Stimulated activated CD4-positive, alpha-beta T cell treated with anti-CD3 and anti-CD28 coated beads, Interleukin-15, amount 100 ng/mL, for 1 hour (primary cell): ENCODE data around the gene ERGIC1.
A peak's percentile ranks its signal among the peaks of the same experiment; 100 is the strongest.
"Not testable (repeated sequence)": the region's sequence is repeated elsewhere in the genome, so short reads cannot be mapped to it uniquely, and the experiment has no call there.

Experiments
- DNase-seq, 2 donors: peaks; one replicate each; pipeline ENCODE4 v3.0.0-alpha.2; 2020; ENCODE audit warnings: low read depth in 1 of 2, low spot score in 1 of 2

ERGIC1 gene

DNA sequence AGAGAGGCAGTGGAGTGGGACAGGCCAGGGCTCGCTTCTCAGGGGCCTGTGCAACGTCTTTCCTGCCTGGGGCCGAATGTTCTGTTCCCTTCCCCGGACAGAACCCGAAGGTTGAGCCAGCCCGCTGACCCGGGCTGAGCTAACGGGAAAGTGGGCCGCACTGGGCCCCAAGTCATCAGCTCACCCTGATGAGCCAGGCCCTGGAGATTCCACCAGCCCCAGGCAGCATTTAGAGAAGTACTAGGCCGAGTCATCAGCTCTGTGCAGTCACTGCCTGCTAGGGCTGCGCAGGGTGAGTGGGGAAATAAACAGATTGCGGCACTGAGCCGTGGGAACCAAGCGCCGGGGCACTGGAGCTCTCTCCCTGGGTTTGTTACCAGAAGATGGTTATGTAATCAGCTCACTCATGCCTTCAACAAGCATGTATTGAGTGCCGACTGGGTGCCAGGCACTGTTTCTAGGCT is 33.9 kb upstream of the ERGIC1 start:
- no peak for DNase-seq

DNA sequence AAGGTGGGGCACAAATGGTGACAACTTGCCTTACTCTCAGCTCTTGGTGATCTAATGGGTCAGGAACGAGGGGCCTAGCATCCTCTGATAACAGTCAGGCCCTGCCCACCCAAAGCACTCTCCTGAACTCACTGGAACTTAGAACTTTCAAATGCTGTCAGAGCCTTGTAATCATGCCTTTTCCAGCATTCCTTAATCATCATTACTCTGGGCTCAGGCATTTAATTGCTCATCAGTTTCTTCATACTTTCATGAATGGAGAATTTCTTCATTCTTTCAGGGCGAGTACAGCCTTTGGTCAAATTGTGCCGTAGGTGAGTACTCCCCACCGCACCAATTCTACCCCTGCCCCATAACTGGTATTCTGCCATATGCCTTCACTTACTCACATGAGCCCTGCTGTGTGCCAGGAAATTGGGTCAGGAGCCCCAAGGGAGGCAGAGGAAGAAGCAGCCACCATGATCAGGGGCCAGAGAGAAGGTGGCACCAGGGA is 32.8 kb upstream of the ERGIC1 start:
- DNase-seq = no peak

DNA sequence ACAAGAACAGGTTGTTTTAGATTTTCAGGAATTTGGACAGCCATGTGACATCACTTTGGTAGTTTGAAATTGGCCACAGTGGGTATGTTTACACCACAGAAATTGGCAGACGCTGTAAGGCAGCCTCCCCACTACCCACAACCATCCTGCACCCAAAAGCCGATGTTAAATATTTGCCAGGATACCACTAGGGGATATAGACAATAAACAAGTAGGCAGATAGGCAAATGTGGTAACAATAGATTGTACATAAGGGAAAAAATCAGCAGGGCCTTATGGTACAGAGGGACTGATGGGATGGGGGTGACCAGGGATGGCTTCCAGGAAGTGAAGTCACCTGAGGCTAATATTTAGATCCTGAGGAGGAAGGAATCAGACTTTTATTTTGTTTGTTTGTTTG is 31.9 kb upstream of the ERGIC1 start:
- no peak for DNase-seq

DNA sequence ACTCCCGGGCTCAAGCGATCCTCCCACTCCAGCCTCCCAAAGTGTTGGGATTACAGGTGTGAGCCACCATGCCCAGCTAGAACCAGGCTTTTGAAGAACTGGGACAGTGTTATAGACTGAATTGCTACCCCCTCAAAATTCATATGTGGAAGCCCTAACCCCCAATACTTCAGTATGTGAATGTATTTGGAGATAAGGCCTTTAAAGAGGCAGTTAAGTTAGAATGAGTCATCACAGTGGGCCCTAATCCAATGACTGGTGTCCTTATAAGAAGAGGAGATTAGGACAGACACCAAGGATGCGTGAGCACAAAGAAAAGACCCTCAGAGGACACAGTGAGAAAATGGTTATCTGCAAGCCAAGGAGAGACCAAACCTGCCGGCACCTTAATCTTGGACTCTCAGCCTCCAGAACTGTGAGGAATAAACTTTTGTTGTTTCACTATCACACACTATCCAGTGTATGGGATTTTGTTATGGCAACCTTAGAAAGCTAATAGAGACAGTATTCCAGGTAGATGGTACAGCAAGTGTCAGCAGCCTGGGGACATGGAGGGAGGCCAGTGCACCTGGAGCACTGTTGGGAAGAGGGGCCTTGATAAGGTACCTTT is 31.4 kb upstream of the ERGIC1 start:
- no peak for DNase-seq

DNA sequence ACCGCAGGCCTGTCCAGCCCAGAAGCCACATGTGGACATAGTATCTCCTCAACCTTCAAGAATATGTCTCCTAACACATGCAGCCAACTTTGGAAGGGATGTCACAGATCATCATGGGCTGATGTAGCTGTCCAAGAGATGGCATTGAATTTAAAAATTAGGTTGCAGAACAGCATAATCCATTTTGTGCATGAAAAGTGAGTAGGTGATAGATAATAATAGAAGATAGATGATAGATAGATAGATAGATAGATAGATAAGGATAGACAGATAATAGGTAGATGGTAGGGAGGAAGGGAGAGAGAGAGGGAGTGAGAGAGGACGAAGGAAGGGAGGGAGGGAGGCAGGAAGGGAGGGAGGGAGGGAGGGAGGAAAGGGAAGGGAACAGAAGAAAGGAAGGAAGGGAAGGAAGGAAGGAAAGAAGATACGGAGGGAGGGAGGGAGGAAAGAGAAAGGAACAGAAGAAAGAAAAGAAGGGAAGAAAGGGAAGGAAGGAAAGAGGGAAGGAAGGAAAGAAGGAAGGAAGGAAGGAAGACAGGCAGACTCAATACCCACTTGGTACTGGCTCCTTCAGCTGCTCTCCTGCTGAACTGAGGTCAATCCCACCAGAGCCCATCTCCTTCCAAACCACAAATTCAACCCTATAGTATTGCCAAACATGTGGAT is 28.9 kb upstream of the ERGIC1 start:
- no peak for DNase-seq

DNA sequence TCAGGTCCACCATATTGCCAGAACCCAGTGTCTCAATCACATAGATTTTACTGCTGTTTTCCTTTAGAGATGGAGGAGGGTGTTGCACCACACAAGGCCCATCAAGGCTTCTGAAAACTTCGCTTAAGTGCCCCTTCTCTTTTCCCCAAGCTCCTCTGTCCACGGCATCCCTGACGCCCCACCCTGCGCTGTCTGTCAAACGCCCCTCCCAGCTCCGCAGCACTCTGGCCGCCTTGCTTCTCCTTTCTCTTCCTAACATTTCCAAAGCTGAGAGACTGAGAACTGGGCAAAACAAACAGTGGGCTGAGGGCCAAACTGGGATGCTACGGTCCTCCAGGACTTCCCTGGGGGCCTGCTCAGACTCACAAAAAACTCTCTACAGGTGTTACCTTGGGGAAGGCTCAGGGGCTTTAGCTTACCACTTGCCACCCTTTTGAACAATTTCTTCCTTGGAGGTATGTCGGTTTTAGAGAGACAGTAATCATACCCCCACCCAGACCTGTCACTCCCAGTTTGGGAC is 28.3 kb upstream of the ERGIC1 start:
- no peak for DNase-seq

DNA sequence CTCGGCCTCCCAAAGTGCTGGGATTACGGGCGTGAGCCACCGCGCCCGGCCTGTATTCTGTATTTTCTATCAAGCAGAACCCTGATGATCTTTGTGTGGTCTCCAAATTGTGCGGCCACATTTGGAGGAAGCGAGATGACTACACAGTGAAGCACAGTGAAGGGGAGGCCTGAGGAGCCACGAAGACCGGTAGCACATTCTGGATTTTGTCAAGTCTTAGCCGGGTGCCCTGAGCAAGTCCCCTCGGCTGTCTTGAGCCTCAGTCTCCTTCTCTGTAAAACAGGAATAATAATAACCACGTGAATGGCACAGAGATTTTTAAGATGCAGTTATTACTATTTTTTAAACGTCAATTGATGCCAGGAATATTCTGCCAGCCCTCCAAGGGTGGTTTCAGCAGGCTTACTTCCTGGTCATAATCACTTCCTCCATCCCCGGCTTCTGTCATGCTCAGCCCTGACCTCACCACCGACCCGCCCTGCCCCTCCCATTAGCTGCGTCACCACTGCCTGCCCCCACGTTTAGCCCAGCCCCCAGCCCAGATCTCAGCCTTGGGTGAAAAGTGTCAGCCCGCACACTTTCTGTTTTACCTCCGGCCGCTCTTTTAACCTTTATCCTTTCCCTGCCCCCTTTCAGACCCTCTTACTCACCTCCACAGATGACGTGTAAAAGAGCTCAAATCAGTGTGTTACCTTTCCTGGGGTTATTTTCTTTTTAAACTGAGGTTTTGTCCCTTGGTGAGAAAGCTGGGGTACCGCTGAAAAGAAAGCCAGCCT is 27.0 kb upstream of the ERGIC1 start:
- peak; percentile 48 to 73 for DNase-seq

DNA sequence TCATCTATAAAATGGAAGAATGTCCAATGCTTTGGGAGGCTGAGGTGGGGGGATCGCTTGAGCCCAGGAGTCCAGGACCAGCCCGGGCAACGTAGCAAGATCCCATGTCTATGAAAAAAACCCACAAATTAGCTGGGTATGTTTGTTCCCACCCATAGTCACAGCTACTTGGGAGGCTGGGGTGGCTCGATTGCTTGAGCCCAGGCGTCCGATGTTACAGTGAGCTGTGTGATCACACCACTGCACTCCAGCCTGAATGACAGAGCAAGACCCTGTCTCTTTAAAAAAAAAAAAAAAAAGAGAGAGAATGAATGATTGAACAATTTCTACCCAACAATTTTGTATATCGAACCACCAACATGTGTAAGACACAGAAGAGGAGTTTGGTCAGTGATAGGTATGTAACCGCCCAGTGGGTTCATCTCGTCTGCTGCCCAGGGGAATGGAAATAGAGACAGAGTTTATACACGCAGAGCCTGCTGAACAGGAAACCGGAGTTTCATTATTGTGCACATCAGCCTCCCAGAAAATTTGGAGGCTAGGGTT is 26.2 kb upstream of the ERGIC1 start:
- no peak for DNase-seq

DNA sequence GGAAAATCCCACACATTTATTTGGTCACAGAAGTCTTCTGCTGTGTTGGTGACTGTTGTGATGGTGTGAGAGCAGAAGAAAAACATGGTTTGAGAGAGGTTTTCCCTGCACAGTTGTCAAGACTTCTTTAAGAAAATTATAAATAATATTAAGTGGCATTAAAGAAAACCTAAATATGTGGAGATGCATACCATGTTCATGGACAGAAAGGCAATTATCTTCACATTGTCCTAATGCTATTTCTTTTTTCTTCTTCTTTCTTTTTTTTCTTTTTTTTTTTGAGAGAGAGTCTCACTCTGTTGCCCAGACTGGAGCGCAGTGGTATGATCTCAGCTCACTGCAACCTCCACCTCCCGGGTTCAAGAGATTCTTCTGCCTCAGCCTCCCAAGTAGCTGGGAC is 24.3 kb upstream of the ERGIC1 start:
- no peak for DNase-seq

DNA sequence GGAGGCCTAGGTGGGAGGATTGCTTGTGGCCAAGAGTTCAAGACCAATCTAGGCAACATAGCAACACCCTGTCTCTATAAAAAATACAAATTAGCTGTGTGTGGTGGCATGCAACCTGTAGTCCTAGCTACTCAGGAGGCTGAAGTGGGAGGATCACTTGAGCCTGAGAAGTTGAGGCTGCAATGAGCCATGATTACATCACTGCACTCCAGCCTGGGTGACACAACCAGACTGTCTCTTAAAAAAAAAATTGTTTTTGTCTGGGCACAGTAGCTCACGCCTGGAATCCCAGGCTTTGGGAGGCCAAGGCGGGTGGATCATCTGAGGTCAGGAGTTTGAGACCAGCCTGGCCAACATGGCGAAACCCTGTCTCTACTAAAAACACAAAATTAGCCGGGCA is 23.1 kb upstream of the ERGIC1 start:
- DNase-seq = not testable (repeated sequence)

DNA sequence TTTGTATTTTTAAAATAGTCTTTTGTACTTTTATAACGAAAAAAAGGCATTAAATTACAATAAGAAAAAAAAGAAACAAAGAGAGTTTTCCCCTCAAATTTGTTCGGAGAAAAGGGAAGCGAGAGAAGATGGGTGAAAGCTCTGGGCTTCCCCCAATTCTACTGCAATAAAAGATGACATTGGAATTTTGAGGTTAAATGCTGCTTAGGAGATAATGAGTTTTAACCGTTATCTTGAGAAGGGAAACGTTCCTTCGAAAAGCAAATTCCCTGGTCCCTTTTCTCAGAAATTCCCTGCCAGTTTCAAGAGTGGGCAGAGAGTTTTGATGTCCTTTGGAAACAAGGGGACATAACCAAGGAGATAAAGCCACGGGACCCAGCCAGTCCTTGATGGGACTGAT is 18.4 kb upstream of the ERGIC1 start:
- DNase-seq = no peak

DNA sequence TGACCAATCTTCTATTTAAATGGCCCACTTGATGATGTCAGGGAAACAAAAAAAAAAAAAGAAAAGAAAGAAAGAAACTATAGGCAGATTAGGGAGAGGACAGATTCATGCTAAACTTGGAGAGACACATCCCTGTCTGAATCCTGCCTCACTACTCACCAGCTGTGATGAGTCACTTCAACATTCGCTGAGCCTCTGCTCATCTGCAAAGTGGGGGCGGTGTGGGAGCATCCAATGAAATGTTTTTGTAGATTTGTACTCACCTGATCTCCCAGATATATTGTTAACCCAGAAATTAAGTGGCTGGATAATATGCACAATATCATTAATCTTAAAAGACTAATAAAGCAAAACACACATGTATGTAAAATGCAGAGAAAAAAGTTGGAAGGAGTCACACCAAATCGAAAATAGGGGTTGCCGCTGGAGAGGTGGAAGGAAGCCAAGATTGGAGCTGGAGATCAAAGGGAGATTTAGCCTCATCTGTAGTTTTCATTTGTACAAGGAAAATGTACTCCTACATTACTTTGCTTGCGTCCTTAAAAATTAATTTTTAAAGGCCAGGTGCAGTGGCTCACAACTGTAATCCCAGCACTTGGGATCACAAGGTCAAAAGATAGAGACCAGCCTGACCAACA is 17.0 kb upstream of the ERGIC1 start:
- no peak for DNase-seq

DNA sequence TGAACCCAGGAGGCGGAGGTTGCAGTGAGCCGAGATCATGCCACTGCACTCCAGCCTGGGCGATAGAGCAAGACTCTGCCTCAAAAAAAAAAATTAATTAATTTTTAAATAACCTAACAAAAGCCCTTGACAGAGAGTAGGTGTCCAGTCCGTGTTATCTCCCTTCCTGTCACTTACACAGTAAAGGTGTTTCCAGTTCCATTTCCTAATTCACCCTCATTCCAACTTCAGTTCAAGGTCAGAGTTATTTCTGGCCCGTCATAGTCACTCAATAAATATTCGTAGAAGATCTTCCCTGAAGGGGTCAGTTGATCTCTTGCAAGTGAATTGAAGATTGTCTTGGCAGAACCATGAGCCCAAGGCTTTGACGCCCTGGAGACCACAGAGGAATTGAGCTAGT is 16.4 kb upstream of the ERGIC1 start:
- DNase-seq = no peak

DNA sequence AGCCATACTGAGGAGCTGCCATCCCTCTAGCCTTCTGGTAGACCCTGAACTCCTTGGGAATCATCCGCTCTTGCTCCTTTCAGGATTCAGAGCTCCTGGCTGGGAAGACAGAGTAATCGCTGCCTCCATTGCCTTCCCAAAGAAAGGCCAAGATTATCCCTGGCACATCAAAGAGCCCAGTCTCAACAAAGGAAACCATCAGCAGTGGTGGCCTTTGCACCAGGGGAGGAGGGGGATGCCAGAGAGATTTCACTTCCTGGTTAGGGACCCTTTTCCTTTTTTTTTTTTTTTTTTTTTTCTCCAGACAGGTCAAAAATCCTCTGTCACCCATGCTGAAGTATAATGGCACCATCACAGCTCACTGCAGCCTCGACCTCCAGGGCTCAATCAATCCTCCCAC is 16.0 kb upstream of the ERGIC1 start:
- no peak for DNase-seq

DNA sequence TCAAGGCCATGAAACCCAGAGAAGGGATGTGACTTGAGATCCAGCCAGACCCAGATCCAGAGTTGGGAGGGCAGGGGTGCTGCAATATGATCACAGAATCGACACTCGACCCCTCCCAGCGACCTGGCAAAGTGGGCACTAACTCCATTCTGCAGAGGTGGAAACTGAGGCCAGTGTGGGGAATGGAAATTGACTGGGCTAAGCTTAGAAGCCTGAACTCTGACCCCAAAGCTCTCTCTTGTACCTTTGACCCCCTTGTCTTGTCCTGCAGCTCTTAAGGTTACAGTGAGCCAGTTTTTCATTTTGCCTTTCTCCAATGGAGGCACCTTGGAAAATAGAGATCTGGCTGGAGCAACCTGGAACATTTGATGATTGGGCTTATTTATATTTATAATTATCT is 14.5 kb upstream of the ERGIC1 start:
- no peak for DNase-seq

DNA sequence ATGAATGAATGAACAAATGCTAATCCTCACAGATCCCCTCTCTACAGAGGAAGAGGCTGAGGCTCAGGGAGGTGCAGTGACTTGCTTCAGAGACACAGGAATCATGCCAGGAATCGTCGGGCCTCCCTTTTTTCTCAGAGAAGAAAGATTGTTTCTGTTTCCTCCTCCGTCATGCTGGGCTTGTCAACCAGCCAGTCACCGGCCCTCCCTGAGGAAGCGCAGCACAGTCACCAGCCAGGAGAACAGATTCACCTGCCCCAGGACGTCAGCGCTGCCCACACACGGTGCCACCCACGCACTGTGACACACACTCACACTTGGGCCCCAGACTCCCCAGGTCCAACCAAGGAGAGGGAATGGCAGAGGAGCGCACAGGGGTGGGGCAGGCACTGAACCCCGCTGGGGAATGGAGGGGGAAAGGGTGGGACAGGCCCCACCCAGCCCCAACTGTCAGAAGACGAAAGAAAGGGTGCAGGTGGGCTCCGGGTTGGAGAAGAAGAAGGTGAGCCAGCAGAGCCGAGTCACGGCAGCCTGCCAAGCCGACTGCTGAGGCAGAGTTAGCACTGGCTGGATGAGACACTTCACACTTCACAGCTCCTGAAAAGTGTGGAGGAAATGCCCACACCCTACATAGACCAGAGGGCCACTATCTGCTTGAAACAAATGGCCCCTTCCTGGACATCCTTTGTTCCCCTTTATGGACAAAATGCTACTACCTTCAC is 13.8 kb upstream of the ERGIC1 start:
- no peak for DNase-seq

DNA sequence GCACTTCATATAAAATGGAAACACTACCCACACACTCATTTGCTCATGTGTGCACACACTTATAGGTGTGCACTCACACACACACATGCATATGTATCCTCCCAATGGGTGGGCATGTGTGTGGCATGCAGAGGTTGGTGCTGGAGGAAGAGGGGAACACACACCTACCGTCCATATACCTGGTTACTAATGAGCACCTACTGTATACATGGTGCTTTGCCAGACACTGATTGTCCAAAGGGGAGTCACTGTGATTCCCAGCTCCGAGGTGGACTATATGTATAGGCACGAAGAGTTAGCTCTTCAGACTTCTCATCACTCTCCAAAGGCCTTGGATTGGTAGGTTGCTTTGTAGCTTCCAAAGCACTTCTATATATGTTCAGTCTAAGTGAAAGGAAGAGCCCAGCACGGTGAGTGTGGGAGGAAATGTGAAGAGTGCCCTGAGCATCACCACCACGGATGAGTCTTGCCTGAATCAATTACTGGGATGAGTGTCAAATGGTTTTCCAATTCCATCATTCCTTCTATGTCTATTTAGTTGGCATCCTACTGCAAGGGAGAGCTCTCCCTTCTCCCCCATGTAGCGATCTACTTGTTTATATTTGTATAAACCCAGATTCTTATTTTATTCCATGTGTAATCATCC is 12.6 kb upstream of the ERGIC1 start:
- no peak for DNase-seq

DNA sequence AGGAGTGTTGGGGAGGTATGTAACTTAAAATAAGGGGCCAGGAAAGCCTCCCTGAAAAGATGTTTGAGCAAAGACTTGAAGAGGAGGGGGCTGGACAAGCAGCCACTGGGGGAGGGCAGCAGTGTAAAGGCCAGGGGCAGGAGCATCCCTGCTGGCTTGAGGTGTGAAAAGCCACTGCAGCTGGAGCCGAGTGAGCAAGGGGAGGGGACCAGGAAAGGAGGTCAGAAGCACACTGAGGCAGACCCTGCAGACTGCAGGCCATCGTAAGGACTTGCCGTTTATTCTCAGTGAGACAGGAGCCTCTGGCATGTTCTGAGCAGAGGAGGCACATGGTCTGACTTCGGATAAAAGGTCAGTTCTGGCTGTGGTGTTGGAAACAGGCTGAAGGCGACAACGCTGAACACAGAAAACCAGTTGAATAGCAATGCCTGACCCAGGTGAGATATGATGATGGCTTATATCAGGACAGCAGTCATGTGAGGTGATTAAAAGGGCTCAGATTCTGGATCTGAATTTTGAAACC is 10.2 kb upstream of the ERGIC1 start:
- no peak for DNase-seq

DNA sequence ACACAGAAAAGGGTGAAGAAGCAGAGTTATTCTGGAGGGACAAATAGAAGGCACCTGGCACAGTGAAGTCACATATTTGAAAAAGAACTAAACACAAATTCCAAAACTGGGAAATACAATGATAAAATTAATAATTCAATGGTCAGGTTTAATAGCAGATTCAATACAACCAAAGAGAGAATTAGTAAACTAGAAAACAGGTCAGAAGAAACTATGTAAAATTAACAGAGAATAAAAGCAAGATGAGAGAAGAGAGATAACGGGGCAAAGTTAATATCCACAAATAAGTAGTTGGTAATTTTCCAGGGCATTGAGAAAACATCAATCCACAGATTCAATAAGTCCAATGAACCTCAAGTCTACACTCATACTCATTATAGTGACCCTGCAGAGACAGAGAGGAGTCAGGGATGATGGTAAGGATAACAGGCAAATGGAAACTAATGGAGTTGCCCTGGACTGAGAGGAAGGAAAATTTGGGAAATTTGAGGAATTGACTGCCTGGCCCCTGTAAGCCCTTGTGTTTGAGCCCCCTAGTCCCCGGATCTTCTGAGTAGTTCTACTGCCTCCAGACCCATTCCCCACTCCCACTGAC is 8.3 kb upstream of the ERGIC1 start:
- DNase-seq = no peak
